ENCODE data around the gene OSBPL8.

DNA sequence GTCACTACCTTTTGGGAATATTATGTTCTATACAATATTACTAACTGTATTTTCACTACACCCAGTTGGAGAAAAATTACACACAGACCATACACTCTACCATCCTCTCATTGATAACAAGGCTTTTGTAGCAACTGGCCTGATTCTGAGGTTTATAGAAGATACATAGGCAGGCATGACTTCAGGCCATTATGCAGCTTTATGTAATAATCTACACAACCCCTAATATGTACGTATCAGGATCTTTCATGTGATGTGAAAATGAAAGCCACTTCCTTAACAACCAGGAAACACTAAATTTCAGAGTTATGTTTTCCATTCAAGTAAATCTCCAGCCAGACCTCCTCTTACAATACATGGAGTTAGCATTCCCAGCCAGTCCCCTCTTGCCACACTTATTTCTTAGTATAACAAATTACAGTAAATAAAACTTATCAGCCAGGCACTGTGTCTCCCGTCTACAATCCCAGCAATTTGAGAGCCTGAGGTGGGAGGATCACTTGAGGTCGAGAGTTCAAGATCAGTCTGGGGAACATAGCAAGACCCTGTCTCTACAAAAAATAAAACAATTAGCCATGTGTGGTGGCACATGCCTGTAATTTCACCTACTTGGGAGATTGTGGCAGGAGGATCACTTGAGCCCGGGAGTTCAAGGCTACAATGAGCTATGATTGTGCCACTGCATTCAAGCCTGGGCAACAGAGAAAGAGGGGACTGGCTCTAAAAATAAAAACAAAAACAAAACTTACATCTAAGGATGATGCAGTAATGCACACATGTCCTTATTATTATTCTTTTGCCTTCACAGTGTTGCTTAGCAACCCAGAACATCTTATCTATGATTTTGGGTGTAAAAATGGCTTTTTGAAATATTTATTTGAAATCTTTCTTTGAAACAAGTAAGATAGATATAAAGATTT lies 10.4 kb upstream of the OSBPL8 start:
- TF ChIP-seq RNF2 (IDR thresholded peaks at IDR 0.05), result no peak
- no peak for TF ChIP-seq POLR2A (conservative IDR thresholded peaks at IDR 0.05)
- TF ChIP-seq CBX2 (IDR thresholded peaks at IDR 0.05; ENCODE audit: insufficient read depth, low read length, poor library complexity, severe bottlenecking), result no peak
- TF ChIP-seq, protein P1, sequence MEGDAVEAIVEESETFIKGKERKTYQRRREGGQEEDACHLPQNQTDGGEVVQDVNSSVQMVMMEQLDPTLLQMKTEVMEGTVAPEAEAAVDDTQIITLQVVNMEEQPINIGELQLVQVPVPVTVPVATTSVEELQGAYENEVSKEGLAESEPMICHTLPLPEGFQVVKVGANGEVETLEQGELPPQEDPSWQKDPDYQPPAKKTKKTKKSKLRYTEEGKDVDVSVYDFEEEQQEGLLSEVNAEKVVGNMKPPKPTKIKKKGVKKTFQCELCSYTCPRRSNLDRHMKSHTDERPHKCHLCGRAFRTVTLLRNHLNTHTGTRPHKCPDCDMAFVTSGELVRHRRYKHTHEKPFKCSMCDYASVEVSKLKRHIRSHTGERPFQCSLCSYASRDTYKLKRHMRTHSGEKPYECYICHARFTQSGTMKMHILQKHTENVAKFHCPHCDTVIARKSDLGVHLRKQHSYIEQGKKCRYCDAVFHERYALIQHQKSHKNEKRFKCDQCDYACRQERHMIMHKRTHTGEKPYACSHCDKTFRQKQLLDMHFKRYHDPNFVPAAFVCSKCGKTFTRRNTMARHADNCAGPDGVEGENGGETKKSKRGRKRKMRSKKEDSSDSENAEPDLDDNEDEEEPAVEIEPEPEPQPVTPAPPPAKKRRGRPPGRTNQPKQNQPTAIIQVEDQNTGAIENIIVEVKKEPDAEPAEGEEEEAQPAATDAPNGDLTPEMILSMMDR (IDR thresholded peaks at IDR 0.05 in 2 of 3, conservative IDR thresholded peaks at IDR 0.05 in 1 of 3; ENCODE audit: insufficient read depth in 2 of 3, low read depth in 1 of 3, low read length in 3 of 3), result no peak
- TF ChIP-seq ZNF23 (CRISPR knock-in tag; IDR thresholded peaks at IDR 0.05), result no peak
- TF ChIP-seq, protein P2, sequence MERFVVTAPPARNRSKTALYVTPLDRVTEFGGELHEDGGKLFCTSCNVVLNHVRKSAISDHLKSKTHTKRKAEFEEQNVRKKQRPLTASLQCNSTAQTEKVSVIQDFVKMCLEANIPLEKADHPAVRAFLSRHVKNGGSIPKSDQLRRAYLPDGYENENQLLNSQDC (CRISPR knock-in tag; IDR thresholded peaks at IDR 0.05), result no peak
